ENCODE results near the gene SLC9A7. TPM values are rescaled to one million over a fixed set of nuclear protein-coding genes. Genes with fewer than 3 reads are reported as not detected.
A peak's percentile ranks its signal among the peaks of the same experiment; 100 is the strongest.
"Not testable (repeated sequence)": the region's sequence is repeated elsewhere in the genome, so short reads cannot be mapped to it uniquely, and the experiment has no call there.

Gene SLC9A7
- 1.2 and 1.4 TPM in 2 replicates for total RNA-seq (2014; rRNA removed; shearing (Covaris generic); ENCODE audit: low replicate concordance)

DNA sequence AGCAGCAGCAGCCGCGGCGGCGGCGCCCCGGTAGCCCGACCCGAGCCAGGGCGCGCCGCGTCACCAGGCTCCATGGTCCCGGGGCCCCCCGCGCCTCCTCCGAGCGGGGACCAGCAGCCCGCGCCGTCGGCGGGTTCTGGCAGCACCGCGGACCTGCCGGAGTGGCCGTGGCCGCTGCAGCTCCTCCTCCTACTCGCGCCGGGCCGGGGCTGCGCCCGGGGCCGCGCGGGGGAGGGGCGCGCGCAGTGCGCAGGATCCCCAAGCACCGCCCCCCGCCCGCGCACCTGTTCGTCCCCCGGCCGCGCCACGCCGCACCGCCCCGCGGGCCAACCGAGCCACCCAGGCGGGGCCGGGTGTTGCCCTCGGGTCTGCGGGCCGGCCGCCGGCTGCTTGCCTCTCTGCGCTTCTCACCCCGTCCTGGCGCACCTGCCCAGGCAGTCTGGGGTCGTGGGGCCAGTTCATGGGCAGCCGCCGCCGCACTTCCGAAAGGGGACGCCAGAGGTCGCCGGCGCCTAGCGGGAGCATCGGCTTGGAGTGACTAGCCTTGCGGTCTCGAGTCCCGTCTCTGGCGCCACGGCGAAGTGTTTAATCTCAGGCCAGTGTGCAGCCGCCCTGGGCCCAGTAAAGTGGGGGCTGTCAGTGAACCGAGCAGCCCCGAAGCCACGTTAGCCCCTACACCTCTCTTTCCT, at the start of gene SLC9A7:
SLC9A7 (minus strand) TSS at position 163 of the 689 bp plus-strand sequence; CDS start at position 74, 89 bp downstream.
- DNase-seq, result peak; percentile 65
- H3K9me3 ChIP-seq, result no peaks in the 10 kb centered on the region
- peak within 1 kb of the TSS; percentile 37 for H3K4me3 ChIP-seq
- no peaks in the 10 kb centered on the region for H3K36me3 ChIP-seq
- no peaks in the 10 kb centered on the region for H3K27me3 ChIP-seq

DNA sequence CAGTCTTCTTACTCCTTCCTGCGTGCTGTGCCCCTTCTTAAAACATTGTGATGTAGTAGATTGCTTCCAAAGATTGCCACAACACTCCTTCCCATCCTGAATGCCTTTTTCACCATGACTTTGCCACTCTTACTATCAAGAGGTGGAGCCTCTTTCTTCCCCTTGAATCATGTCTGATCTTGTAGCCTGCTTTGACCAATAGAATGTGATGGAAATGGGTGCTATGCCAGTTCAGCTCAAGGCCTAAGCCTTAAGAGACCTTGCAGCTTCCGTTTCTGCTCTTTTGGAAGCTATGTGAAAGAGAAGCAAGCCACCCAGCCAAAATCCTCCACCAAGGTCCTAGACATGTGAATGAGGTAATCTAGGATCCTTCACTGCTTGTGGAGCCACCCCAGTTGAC, 46.4 kb upstream of the SLC9A7 start:
- H3K4me3 ChIP-seq, result no peak overlapping the region
- H3K9me3 ChIP-seq, result no peaks in the 10 kb centered on the region
- H3K27me3 ChIP-seq, result no peaks in the 10 kb centered on the region
- DNase-seq, result no peak
- H3K36me3 ChIP-seq, result no peaks in the 10 kb centered on the region

DNA sequence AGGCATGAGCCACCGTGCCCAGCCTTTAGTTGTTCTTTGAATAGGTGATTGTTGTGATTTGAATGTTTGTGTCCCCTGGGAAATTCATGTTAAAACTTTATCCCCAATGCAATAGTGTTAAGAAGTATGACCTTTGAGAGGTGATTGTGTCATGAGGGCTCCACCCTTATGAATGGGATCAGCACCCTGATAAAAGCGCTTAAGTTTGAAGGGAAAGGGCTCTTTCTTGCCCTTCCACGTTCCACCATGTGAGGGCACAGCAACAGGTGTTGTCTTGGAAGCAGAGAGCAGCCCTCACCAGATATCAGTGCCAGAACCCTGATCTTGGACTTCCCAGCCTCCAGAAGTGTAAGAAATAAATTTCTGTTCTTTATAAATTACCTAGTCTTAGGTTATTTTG, 44.2 kb upstream of the SLC9A7 start:
- no peaks in the 10 kb centered on the region for H3K9me3 ChIP-seq
- H3K27me3 ChIP-seq, result no peaks in the 10 kb centered on the region
- no peak for DNase-seq
- H3K4me3 ChIP-seq, result no peak overlapping the region
- no peaks in the 10 kb centered on the region for H3K36me3 ChIP-seq

DNA sequence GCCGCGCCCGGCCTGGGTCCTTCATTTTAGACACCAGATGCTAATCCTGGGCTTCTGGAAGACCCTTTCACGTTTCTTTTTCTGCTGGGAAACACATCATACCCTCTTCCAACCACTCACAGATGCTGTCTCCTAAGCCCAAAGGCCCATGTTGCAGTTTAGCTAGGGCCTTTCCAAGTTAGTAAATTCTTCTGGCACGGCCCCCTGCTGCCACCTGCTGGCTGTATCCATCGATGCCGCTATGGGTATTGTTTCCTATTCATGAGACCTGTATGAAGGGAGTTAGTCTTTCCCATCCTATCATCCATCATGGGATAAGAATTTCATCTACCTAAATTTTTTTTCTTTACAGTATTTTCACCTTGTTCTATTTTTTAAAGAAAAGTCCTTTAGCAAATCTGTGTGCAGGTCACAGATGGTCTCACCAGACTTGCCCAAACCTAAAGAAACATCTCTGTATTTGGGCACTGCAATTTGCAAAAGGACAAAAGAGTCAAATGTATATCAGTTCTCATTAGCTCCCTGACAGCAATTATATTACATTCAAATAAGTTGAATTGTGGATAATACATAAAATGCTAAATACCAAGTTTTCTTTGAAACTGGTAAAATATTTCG, 37.8 kb upstream of the SLC9A7 start:
- DNase-seq, result peak; percentile 50
- Histone ChIP-seq H3K9me3 (no peaks in the 10 kb centered on the region), H3K4me3 (no peak overlapping the region), H3K27me3 (no peaks in the 10 kb centered on the region), H3K36me3 (no peaks in the 10 kb centered on the region)

DNA sequence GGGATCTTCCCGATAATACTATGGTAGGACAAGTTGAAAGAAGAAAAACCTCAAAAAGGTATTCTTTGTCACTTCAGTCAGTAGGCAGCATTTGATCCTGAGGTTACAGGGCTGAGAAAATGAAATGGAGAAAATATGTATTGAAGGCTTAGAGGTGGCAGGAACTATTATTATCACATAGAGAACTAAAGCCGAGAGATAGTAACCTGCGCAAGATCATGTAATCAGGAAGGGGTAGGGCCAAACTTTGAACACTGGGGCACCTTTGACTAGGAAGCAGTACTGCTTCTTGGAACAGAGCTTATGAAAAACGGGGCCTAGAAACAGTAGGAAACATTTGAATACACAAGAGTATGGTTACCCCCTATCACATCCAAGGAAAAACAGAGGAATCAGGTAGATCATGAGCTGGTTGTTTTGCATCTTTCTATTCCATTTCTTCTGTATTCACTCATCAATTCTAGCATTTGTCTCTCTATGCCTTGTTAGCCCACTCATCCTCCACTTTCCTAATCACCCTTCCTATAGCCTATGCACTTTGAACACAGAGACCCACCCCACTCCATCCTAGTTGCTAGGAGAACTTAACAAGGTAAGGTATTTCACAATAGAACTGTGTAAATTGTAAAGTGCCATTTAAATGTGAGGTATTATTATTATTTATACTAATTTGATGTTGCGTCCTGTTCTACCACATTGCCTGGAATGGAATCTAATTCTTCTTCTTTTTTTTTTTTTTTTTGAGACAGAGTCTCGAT, 34.6 kb upstream of the SLC9A7 start:
- Histone ChIP-seq H3K27me3 (no peaks in the 10 kb centered on the region), H3K36me3 (no peaks in the 10 kb centered on the region), H3K4me3 (no peak overlapping the region), H3K9me3 (no peaks in the 10 kb centered on the region)
- no peak for DNase-seq

DNA sequence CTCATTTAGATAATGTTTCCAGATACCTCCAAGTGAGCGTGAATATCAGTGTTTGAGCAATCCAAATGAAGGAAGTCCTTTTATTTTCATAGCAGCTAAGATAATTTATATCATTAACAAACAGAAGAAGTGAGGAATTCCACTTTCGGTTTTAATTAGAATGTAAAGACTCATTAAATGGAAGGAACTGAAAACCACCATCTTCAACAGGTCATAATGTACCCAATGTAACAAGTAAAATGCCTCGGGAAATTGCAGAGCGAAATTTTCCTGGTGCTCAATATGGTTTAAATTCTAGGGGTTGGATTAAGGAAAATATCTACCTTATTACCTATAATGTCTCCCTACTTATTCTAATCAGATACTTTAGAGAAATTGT, 33.9 kb upstream of the SLC9A7 start:
- Histone ChIP-seq H3K4me3 (no peak overlapping the region), H3K36me3 (no peaks in the 10 kb centered on the region), H3K9me3 (no peaks in the 10 kb centered on the region), H3K27me3 (no peaks in the 10 kb centered on the region)
- no peak for DNase-seq

DNA sequence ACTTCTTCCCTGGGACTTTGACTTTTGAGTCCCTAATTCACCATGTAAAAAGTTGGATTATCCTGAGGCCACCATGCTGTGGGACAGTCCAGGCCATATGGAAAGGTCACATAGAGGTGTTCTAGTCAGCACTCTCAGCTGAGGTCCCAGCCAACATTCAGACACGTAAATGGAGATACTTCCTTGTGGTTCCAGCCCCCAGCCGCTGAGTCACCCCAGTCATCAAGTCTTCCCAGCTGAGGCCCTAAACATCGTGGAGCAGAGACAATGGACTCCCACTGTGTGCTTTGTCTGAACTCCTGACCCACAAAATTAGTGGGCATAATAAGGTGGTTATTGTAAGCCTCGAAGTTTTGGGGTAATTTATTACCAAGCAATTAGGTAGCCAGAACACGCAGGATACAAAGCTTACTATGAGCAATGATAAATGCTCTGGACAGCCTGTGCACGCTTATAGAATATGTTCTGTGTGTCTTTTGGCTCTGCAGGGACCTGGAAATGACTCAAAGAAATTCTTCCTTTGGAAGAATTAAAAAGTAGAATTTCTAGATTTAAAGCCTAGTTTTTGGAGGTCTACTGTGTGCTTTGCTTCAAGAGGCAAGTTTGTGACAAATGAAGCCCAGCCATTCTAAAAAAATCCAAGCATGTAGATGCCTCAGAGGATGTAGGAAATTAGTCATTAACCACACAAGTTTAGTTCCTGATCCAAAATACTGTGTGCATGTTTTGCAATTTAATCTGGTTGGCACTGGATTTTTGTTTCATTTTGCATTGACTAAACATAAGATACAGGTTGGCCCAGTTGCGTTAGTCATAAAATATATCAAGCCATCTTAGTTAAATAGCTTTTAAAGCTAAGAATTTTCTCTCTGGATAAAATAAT, 33.2 kb upstream of the SLC9A7 start:
- DNase-seq, result peak; percentile 87
- no peaks in the 10 kb centered on the region for H3K9me3 ChIP-seq
- no peak overlapping the region for H3K4me3 ChIP-seq
- no peaks in the 10 kb centered on the region for H3K36me3 ChIP-seq
- H3K27me3 ChIP-seq, result no peaks in the 10 kb centered on the region

DNA sequence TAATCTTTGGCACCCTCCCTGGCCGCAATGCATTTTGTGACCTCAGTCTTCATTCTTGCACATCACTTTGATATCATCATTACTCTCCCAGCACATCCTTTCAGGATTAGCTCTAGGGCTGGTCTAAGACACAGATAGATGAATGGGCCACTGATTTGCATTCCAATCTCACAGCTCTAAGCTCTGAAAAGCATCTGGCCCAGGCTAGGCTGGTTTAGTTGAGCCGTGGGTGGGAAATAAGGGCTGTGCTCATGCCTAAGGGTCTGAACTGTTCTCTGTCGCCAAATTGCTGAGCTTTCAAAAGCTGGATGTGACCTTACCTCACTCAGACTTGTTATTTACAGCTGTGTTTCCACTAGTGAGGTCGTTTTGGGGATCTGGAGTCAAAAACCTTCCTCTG, 30.0 kb upstream of the SLC9A7 start:
- H3K36me3 ChIP-seq, result no peaks in the 10 kb centered on the region
- no peaks in the 10 kb centered on the region for H3K27me3 ChIP-seq
- DNase-seq, result no peak
- no peak overlapping the region for H3K4me3 ChIP-seq
- H3K9me3 ChIP-seq, result no peaks in the 10 kb centered on the region

DNA sequence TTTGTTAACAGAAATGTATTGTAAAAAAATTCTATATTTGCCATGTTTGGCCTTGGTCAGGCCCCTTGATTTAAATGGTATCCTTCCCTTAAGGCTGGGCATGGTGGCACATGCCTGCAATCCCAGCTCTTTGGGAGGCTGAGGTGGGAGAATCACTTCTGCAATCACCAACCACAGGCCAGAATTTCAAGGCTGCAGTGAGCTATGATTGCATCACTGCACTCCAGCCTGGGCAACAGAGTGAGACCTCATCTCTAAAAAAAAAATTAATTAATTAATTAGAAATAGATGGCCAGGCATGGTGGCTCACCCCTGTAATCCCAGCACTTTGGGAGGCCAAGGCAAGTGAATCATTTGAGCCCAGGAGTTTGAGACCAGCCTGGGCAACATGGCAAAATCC, 25.5 kb upstream of the SLC9A7 start:
- DNase-seq, H3K9me3 ChIP-seq, H3K4me3 ChIP-seq, H3K36me3 ChIP-seq, H3K27me3 ChIP-seq: not testable (repeated sequence)

DNA sequence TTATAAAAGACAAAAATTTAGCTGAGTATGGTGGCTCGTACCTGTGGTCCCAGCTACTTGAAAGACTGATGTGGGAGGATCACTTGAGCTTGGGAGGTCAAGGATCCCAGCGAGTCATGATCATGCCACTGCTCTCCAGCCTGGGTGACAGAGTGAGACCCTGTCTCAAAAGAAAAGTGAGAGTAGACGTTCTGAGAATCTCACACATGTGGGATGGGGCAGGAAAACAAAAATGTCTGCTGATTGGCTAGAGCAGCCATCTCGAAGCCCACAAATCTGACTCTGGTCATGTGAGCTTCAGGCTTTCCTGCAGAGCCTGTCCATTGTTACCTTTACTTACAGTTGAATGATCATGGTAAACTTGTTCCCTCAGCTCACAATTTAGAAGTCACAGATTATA, 23.1 kb upstream of the SLC9A7 start:
- Histone ChIP-seq H3K36me3 (no peaks in the 10 kb centered on the region), H3K27me3 (no peaks in the 10 kb centered on the region), H3K4me3 (no peak overlapping the region), H3K9me3 (no peaks in the 10 kb centered on the region)
- DNase-seq, result no peak

DNA sequence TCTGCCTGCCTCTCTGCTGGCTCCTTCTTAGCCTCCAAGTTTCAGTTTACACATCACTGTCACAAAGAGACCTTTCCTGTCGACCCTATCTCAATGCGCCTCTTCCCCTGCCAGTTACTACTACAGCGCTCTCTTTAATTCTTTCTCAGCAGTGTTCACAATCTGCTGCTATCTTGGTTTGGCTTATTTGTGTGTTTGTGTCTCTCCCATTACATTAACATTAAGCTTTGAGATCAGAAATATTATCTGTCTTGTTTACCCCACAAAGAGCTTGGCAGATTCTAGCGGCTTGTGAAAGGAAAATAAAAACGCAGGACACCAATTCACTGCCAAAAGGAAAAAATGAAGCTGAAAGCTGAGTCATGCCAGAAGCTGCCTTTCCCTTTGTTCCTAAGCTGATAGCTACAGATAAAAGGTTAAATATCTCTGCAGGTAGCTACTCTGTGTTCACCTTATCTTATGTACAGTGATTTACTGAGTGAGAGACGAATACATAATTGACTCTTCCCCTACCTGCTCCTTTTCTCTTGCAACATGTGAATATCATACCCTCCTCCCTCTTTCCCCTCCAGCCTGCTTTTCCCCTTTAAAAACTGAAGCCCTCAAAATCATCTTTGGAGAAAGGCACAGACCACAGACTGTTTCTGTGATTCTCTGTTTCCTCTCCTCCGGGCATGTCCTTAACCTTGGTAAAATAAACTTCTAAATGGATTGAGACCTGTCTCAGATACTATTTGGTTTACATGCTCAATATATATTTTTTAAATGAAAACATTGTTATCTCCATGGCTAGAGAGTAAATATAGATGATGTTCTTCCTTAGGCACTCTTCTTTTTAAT, 19.3 kb upstream of the SLC9A7 start:
- no peaks in the 10 kb centered on the region for H3K9me3 ChIP-seq
- DNase-seq, result peak; percentile 20
- no peaks in the 10 kb centered on the region for H3K36me3 ChIP-seq
- H3K27me3 ChIP-seq, result no peaks in the 10 kb centered on the region
- no peak overlapping the region for H3K4me3 ChIP-seq

DNA sequence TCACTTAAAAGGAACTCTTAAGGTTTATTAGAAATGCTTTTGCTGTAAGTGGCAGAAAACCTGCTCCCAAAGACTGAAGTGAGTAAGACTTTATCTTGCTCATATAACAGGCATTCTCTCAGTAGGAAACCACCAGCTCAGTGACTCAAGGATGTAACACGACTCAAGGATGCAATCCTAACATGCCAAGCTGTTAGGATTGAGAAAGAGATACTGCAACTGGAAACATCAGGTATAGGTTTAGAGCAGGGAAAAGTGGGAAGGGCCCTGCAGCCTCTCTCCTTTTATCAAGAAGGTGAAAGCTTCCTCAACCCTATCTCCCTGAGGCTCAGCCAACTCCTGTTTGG, 11.9 kb upstream of the SLC9A7 start:
- Histone ChIP-seq H3K9me3 (no peaks in the 10 kb centered on the region), H3K36me3 (no peaks in the 10 kb centered on the region), H3K4me3 (no peak overlapping the region), H3K27me3 (no peaks in the 10 kb centered on the region)
- peak; percentile 19 for DNase-seq

DNA sequence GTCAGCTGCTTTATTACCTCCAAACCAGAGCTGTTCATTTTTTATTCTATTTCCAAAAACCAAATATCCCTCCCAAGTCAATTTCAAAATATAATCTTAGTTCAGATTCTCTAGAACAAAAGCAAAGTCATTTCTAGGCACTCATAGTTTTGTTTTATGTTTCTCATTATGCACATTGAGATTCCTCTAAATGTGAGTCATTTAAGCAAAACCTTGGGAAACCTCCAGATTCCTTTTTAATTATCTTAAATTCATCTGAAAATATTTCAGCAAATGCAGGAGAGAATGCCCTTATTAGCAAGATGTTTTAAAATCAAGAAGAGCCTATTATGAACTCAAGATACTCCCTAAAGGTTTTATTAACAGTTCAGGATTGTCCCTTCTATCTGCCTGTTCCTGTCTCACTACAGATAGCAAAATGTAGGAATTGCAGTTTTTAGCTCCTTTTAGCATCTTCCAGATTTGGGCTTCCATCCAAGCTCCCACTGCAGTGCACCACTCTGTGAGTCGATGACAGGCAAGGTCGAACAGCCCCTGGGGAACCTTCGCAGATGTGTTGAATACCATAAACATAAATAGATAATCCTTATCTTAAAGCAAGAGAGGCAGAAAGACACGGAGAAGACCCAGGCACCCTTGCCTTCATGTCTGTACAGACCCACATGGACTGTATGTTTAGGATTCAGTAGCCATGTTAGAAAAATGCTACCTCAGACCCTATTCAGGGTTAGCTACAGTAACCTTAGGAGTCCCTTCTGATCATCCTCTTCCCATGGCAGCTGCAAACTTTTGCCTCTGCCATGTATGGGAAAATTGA, 11.3 kb upstream of the SLC9A7 start:
- no peaks in the 10 kb centered on the region for H3K36me3 ChIP-seq
- peak; percentile 9 for DNase-seq
- no peaks in the 10 kb centered on the region for H3K27me3 ChIP-seq
- no peaks in the 10 kb centered on the region for H3K9me3 ChIP-seq
- H3K4me3 ChIP-seq, result no peak overlapping the region

DNA sequence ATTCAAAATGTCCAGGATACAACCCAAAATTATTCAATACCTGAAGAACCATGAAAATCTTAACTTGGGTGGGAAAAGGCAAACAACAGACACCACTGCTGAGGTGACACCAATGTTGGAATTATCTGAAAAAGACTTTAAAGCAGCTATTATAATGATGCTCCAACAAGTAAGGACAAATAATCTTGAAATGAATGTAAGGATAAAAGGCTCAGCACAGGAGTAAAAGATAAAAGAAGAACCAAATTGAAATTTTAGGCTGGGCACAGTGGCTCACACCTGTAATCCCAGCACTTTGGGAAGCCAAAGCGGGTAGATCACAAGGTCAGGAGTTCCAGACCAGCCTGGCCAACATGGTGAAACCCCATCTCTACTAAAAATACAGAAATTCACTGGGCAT, 4.0 kb upstream of the SLC9A7 start:
- H3K9me3 ChIP-seq, result no peaks in the 10 kb centered on the region
- H3K36me3 ChIP-seq, result no peaks in the 10 kb centered on the region
- DNase-seq, result no peak
- no peaks in the 10 kb centered on the region for H3K27me3 ChIP-seq
- no peak overlapping the region for H3K4me3 ChIP-seq

DNA sequence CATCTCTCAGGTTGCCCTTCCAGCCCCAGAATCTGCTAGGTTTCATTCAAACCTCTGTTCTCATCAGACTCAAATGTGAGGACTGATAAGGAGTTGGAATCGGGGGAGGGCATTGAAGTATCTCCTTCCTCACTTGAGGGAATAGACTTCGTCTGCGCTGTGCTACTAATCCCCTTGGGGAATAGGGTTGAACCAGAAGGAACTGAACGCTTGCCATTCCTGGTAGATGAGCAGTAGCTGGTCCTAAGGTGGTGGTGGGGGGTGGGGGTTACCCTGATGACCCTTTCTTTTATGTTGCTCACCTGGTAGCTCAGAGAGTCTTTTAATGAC, 692 bp upstream of the SLC9A7 start:
- H3K4me3 ChIP-seq, result peak overlapping the region; percentile 37
- no peaks in the 10 kb centered on the region for H3K36me3 ChIP-seq
- H3K27me3 ChIP-seq, result no peaks in the 10 kb centered on the region
- no peak for DNase-seq
- no peaks in the 10 kb centered on the region for H3K9me3 ChIP-seq

Data from MG63 (cell line).